VCaP (cell line): ENCODE results near the gene SMIM35.

Experiments used
- H3K27ac ChIP-seq: fragments of 450-650 bp; 2 replicates; pipeline ENCODE4 v1.5.1; 2017
- TF ChIP-seq, protein P1 (sequence below): fragments of 450-650 bp; conservative IDR thresholded peaks from 2 replicates; pipeline ENCODE4 v1.5.1; 2017; ENCODE audit warnings: mild to moderate bottlenecking, moderate library complexity

SMIM35 gene

DNA sequence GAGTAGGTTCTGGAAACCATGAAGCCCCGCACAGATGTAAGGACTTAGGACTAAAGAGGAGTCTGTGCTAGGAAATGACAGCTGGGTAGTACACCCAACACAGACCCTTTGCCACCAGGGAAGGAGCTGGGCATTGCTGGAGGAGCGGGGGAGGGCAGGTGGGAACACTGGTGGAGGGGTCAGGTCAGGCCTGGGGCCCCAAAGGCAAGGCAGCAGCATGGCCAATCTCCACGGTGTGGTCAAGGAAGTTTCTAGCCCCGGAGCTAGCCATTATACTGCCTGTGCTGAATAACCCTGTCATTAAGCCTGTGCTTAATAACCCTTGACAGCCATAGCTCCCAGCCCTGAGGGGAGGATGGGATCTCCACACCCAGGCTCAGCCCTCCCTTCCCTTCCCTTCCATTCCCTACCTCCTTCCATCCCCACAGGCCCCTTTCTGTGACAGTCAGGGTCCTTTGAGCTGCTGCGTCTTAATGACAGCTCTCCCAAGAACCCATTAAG, 7.8 kb downstream of the SMIM35 start:
- TF ChIP-seq, protein P1, sequence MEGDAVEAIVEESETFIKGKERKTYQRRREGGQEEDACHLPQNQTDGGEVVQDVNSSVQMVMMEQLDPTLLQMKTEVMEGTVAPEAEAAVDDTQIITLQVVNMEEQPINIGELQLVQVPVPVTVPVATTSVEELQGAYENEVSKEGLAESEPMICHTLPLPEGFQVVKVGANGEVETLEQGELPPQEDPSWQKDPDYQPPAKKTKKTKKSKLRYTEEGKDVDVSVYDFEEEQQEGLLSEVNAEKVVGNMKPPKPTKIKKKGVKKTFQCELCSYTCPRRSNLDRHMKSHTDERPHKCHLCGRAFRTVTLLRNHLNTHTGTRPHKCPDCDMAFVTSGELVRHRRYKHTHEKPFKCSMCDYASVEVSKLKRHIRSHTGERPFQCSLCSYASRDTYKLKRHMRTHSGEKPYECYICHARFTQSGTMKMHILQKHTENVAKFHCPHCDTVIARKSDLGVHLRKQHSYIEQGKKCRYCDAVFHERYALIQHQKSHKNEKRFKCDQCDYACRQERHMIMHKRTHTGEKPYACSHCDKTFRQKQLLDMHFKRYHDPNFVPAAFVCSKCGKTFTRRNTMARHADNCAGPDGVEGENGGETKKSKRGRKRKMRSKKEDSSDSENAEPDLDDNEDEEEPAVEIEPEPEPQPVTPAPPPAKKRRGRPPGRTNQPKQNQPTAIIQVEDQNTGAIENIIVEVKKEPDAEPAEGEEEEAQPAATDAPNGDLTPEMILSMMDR, result no peak
- no peak overlapping the region for H3K27ac ChIP-seq

DNA sequence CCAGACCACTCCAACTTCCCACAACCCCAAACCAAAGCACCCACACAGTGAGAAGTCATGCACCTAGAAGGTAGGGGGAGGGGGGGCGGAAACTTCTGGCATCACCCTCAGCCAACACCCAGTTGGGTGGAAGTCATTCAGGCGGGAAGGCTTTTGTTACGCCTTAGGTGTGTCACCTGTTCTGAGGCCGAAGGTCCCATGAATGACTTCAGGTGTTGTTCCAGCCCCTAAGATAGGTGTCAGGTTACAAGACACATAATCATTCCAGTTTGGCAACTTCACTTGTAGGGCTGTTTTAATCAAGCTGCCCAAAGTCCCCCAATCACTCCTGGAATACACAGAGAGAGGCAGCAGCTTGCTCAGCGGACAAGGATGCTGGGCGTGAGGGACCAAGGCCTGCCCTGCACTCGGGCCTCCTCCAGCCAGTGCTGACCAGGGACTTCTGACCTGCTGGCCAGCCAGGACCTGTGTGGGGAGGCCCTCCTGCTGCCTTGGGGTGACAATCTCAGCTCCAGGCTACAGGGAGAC, 9.9 kb downstream of the SMIM35 start, which contains the start of gene TMPRSS4:
Gene TMPRSS4 (plus strand): TSS at position 325 of the 528 bp plus-strand sequence. CDS start 225 bp downstream, outside the sequence.
- peak within 1 kb of the TSS; percentile 49 for H3K27ac ChIP-seq
- TF ChIP-seq, protein P1, result no peak

DNA sequence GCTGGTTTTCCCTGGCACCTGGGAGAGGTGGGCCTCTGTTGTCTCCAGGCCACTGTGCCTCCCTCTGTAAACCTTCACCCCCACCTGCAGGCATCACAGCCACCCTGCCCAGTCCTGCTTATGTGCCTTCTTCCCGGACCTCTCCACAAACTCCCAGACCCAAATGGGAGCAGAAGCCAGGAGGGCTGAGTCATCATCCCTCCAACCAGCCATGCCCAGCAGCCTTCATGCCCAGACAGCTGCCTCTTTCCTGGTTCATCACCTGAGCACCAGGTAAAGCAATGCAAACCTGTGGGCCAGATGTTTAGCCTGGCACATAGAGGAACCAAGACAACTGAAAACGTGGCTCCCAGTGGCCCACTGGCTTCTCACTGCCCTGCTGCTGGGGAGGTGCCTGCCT, 12.0 kb downstream of the SMIM35 start:
- TF ChIP-seq, protein P1, result no peak
- no peak overlapping the region for H3K27ac ChIP-seq

DNA sequence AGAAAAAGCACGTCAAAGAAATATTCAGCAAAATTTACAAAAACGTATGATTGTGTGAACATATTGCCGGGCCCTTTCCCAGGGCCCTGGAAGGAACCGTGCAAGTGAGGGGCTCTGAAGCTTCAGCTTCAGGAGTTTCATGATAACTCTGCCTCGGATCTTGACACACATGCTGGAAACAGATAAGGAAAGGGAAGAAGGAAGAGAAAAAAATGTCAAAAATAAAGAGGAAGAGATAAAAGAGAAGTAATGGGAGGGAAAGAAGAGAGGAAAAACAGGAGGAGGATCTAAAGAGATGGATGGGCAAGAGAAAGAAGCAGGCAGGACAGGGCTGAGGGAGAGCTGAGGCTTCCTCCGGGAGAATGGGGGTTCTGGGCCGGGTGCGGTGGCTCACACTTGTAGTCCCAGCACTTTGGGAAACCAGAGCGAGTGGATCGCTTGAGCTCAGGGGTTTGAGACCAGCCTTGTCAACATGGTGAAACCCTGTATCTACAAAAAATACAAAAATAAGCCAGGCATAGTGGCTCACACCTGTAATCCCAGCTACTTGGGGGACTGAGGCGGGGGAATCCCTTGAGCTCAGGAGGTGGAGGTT, 12.6 kb downstream of the SMIM35 start:
- no peak overlapping the region for H3K27ac ChIP-seq
- TF ChIP-seq, protein P1, result no peak

DNA sequence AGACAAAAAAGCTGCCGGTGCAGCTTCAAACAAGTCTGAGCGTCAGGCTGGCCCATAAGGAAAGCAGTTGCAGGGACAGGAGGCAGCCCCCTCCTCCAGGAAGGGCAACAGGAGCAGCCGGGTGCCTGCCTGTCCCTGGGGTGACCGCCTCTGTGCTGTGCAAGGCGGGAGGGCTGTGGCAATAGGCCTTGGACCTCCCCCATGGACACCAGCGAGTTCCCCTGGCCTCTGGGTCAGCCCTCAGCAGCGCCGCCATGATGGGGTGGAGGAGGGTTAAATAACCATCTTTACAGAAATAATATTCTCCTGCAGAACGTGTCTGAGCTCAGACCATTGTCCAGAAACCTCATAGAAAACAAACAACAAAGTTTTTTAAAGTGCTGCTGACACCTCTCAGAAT, 13.2 kb downstream of the SMIM35 start:
- no peak overlapping the region for H3K27ac ChIP-seq
- TF ChIP-seq, protein P1, result no peak

DNA sequence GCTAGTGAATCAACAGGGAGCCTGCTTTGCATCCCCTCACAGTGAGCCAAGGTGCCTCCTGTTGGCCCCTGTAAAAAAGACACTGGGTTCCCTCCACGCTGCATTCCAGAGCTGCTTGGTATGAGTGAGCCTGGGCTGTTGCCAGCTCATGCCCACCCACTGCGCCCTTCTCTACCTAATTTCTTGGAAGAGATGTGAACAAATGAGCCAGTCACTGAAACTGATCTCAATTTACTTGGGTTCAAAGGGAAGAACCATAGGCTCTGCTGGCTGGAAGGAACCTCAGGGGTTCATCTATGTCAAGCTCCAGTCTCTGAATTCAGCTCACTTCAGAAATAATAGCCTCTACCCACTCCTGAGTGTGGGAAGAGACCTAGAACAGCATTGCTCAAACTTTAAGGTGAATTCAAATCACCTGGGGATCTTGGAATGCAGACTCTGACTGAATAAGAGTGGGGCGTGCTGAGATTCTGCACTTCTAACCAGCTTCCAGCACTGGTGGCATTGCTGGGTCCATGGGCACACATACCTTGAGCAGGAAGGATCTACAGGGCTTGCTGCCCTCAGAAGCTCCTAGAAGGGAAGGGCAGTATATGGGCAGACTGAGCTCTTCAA, 15.2 kb downstream of the SMIM35 start:
- TF ChIP-seq, protein P1, result no peak
- no peak overlapping the region for H3K27ac ChIP-seq

DNA sequence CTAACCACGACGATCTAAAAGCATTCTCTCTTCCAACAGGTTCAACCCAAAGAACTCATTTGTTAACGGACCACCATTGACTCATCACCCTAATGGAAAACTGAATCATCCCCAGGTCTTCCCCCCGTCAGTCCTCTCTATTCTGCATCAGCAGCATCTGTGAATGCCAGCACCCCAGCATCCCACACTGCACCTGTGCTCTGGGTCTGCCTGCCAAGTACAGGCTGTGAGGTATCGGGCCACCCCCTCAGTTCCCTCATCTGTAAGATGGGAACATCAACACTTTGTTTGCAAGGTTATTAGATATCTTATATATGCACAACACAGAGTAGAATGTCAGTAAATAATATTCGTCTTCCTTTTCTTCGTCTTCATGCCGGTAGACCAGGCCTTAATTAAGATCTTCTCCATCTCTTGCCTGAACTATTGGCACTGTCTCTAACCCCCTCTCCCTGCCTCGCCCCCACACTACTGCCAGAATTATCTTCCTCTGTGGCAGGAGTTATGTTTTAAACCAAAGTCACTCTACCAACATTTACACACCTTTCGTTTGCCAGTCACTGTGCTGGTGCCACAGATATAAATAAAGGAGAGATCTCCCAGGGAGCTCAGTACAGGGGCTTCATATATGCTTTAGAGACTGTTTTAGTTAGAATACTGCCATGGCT, 17.7 kb downstream of the SMIM35 start:
- H3K27ac ChIP-seq, result no peak overlapping the region
- TF ChIP-seq, protein P1, result no peak
